Measurements from ENCODE around the gene FMN1. TPM values are rescaled to one million over a fixed set of nuclear protein-coding genes. Genes with fewer than 3 reads are reported as not detected.

Gene FMN1
- total and polyA plus RNA-seq, 10 of the 15 experiments (the other 5 are each of a cell fraction or from before 2014, with no cell fraction given): 0.05 to 0.16 (median 0.08) TPM; not detected in 4

DNA sequence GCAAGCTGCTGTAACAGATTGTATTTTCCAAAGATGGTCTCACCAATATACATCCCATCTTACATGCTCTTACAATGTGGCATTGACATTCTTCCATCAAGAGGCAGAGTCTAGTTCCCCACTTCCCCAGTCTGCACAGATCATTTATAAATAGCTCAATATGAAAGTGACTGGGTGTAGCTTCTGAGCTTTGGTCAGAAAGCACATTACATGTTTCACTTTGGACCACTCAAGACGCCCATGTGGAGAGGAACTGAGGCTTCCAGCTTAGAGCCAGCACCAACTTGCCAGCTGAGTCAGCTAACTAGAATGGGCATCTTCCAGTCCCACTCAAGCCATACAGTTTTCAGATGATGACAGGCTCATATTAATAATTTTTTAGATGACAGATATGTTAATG lies 431.2 kb downstream of the FMN1 start:
- TF ChIP-seq ZBTB11 (CRISPR knock-in tag; IDR thresholded peaks at IDR 0.05): no peak
- TF ChIP-seq FOS (IDR thresholded peaks at IDR 0.05; ENCODE audit: borderline replicate concordance, extremely low read depth, insufficient read length): no peak
- TF ChIP-seq ZBTB40 (IDR thresholded peaks at IDR 0.05; ENCODE audit: borderline replicate concordance): no peak
- no peak for TF ChIP-seq MTA3 (IDR thresholded peaks at IDR 0.05; ENCODE audit: borderline replicate concordance, low read length)
- no peak for TF ChIP-seq IRF4 (IDR thresholded peaks at IDR 0.05; ENCODE audit: low read depth, low read length)
- Histone ChIP-seq H3K9ac (ENCODE audit: control insufficient read depth, insufficient read depth, low read length) (no peak overlapping the region), H3K9me3 (replicated peaks; ENCODE audit: control insufficient read depth, insufficient read depth, low read length) (no peaks in the 10 kb centered on the region), H3K36me3 (ENCODE audit: control insufficient read depth in 2 of 2, insufficient read depth in 2 of 2, low read length in 1 of 2) (no peaks in the 10 kb centered on the region), H3K27me3 (replicated peaks in 1 of 2; ENCODE audit: control insufficient read depth in 2 of 2, insufficient read depth in 2 of 2, low read length in 1 of 2) (no peaks in the 10 kb centered on the region; a peak in 1 of 4 replicates), H2AFZ (ENCODE audit: control insufficient read depth, low read depth, low read length) (no peak overlapping the region), H3K4me2 (ENCODE audit: control insufficient read depth, insufficient read depth) (no peak overlapping the region), H3K27ac (ENCODE audit: control insufficient read depth, insufficient read depth) (no peak overlapping the region), H3K79me2 (ENCODE audit: control insufficient read depth, insufficient read depth, low read length) (no peaks in the 10 kb centered on the region), H3K4me3 (no peak overlapping the region), H3K4me1 (ENCODE audit: control insufficient read depth, insufficient read depth, low read length) (no peaks in the 10 kb centered on the region; the same call in 1 of the 2 replicates), H4K20me1 (ENCODE audit: control insufficient read depth, insufficient read depth) (no peaks in the 10 kb centered on the region)
- 0% methylated on average over 1 of the region's 1 CpG for WGBS (ENCODE audit: insufficient coverage, insufficient replicate concordance, low lambda C conversion rate, missing lambda C conversion rate)
- ChIA-PET CTCF (interaction anchor here (1.5 kb wide), 1 partner anchor 81 kb away, joined by 3 read pairs; no protein-coding TSS in a partner anchor), POLR2A (no interaction called here), RAD21 (ENCODE audit: unreplicated experiment) (interaction anchor here (0.6 kb wide), 1 partner anchor 189 kb away, joined by 3 read pairs; no protein-coding TSS in a partner anchor), SMC1A (ENCODE audit: uncharacterized antibody, unreplicated experiment) (interaction anchor here (1.0 to 1.4 kb wide), 2 partner anchors 13 to 19 kb away, joined by 3 read pairs; no protein-coding TSS in a partner anchor)
- DNase-seq (ENCODE audit: low read depth, low spot score) (peak; percentile 13), FAIRE-seq (peak; percentile 75), ATAC-seq (peak; percentile 51)
- intact Hi-C loops (cut with micrococcal nuclease; ENCODE audit: unreplicated experiment) (no loop called here), in situ Hi-C loops (cut with MboI) (no loop called here)
- no TSS peak for BruUV-seq (replicated peaks)

Measured in GM12878 (cell line).